Tibial nerve (tissue), 4 donors: ENCODE measurements around the gene SMPD1. TPM values are rescaled to one million over a fixed set of nuclear protein-coding genes. Genes with fewer than 3 reads are reported as not detected.

Source experiments
- DNase-seq, 2 donors: peaks; one replicate each; pipeline ENCODE4 v3.0.0-alpha.2; 2019; ENCODE audit warnings: low spot score in 2 of 2
- H3K27ac ChIP-seq, 4 donors: fragments of 200-600 bp; sonication (generic) in 3 of 4; one replicate each; pipeline ENCODE4 v1.5.1; 2017 to 2019; ENCODE audit warnings: mild to moderate bottlenecking in 1 of 4
- H3K27me3 ChIP-seq, 2 donors: fragments of 200-600 bp; sonication (generic) in 1 of 2; one replicate each; pipeline versions ENCODE4 v1.5.1 to v1.6.0; 2017 to 2019
- H3K36me3 ChIP-seq, 3 donors: fragments of 200-600 bp; sonication (generic); one replicate each; pipeline ENCODE4 v1.5.1; 2018 to 2019
- H3K4me1 ChIP-seq, 4 donors: fragments of 200-600 bp; sonication (generic) in 3 of 4; one replicate each; pipeline ENCODE4 v1.5.1; 2017 to 2019
- H3K4me3 ChIP-seq, 4 donors: fragments of 200-600 bp; sonication (generic) in 3 of 4; one replicate each; pipeline ENCODE4 v1.5.1; 2017 to 2019; ENCODE audit warnings: mild to moderate bottlenecking in 1 of 4, moderate library complexity in 1 of 4
- H3K9me3 ChIP-seq, 4 donors: fragments of 200-600 bp; sonication (generic) in 3 of 4; one replicate each; pipeline ENCODE4 v1.5.1; 2017 to 2019
- CTCF ChIP-seq, 5 experiments: fragments of 200-600 bp in 3 of 5; fragments of 450-650 bp in 2 of 5; sonication (generic) in 3 of 5; IDR thresholded peaks; one replicate each; pipeline ENCODE4 v1.5.1; 2016 to 2019; ENCODE audit warnings: antibody characterized with exemption in 5 of 5, mild to moderate bottlenecking in 3 of 5, moderate library complexity in 2 of 5
- EP300 ChIP-seq, 2 donors: sonication (generic); formaldehyde crosslinking; IDR thresholded peaks; one replicate each; pipeline ENCODE4 v1.6.1; 2017; ENCODE audit warnings: antibody characterized with exemption in 2 of 2, mild to moderate bottlenecking in 1 of 2
- POLR2A ChIP-seq, 2 donors: fragments of 450-650 bp; IDR thresholded peaks; one replicate each; pipeline ENCODE4 v1.6.1; 2017; ENCODE audit warnings: antibody characterized with exemption in 2 of 2, mild to moderate bottlenecking in 2 of 2, moderate library complexity in 2 of 2
- WGBS, 2 donors: methylation state at CpG; one replicate each; pipeline ENCODE4 v1.1.5; 2018; 5-methylcytosine and 5-hydroxymethylcytosine counted together
- total RNA-seq, 4 donors: library from RNA; depleted of rRNA; stranded (reverse); fragments of >200 nt; gene quantifications; one replicate each; pipeline ENCODE4 v1.1.0, GENCODE V29; 2016

The SMPD1 gene
- total RNA-seq, 4 donors from 2014 or later = 23.1 to 39.8 (median 30.3) TPM

GRCh38 chr11:6402061-6402470 lies 11.8 kb downstream of the SMPD1 start:
- TF ChIP-seq EP300 (IDR thresholded peaks at IDR 0.05) = no peak
- no peak for TF ChIP-seq POLR2A (IDR thresholded peaks at IDR 0.05)
- no peak for TF ChIP-seq CTCF (IDR thresholded peaks at IDR 0.05)
- Histone ChIP-seq H3K9me3 (no peaks in the 10 kb centered on the region), H3K27me3 (no peaks in the 10 kb centered on the region), H3K4me3 (no peak overlapping the region), H3K4me1 (peaks cover 0 to 16% (median 10%) of the 10 kb centered on the region in 4 donors), H3K36me3 (peaks cover 0 to 83% (median 8%) of the 10 kb centered on the region in 3 donors), H3K27ac (peak overlapping the region in 1 of 4 donors; percentile 26)
- WGBS, 2 donors = 89 to 90% methylated on average over 12 of the region's 12 CpGs
- no peak for DNase-seq

GRCh38 chr11:6402561-6402981 lies 12.3 kb downstream of the SMPD1 start:
- Histone ChIP-seq H3K27me3 (no peaks in the 10 kb centered on the region), H3K4me1 (peaks cover 0 to 15% (median 10%) of the 10 kb centered on the region in 4 donors), H3K27ac (peak overlapping the region in 1 of 4 donors; percentile 67), H3K4me3 (no peak overlapping the region), H3K36me3 (peaks cover 0 to 78% (median 8%) of the 10 kb centered on the region in 3 donors), H3K9me3 (no peaks in the 10 kb centered on the region)
- DNase-seq = no peak
- TF ChIP-seq CTCF (IDR thresholded peaks at IDR 0.05) (no peak), POLR2A (IDR thresholded peaks at IDR 0.05) (no peak), EP300 (IDR thresholded peaks at IDR 0.05) (no peak)
- 73 to 84% methylated on average over 7 of the region's 7 CpGs for WGBS, 2 donors

- WGBS, 2 donors = 83 to 88% methylated on average over 4 to 8 of the region's 8 CpGs
- no peaks in the 10 kb centered on the region for H3K9me3 ChIP-seq
- no peak overlapping the region for H3K4me3 ChIP-seq
- H3K4me1 ChIP-seq = peaks cover 0 to 11% (median 10%) of the 10 kb centered on the region in 4 donors
- TF ChIP-seq POLR2A (IDR thresholded peaks at IDR 0.05) (no peak), EP300 (IDR thresholded peaks at IDR 0.05) (no peak), CTCF (IDR thresholded peaks at IDR 0.05) (no peak)
- H3K27ac ChIP-seq = peak overlapping the region in 1 of 4 donors; percentile 67
- DNase-seq = no peak
- H3K36me3 ChIP-seq = peaks cover 0 to 70% (median 5%) of the 10 kb centered on the region in 3 donors
- no peaks in the 10 kb centered on the region for H3K27me3 ChIP-seq
Measured at GRCh38 chr11:6403539-6403938, 13.3 kb downstream of the SMPD1 start.

- Histone ChIP-seq H3K4me3 (no peak overlapping the region), H3K27ac (peak overlapping the region in 2 of 4 donors; percentile 2 to 28), H3K36me3 (peaks cover 0 to 68% (median 5%) of the 10 kb centered on the region in 3 donors), H3K9me3 (no peaks in the 10 kb centered on the region), H3K27me3 (no peaks in the 10 kb centered on the region), H3K4me1 (peaks cover 0 to 11% (median 10%) of the 10 kb centered on the region in 4 donors)
- TF ChIP-seq EP300 (IDR thresholded peaks at IDR 0.05) (no peak), POLR2A (IDR thresholded peaks at IDR 0.05) (no peak), CTCF (IDR thresholded peaks at IDR 0.05) (no peak)
- no peak for DNase-seq
- 67 to 73% methylated on average over 16 of the region's 16 CpGs for WGBS, 2 donors
Measured at GRCh38 chr11:6404342-6405051, 14.2 kb downstream of the SMPD1 start.

GRCh38 chr11:6405052-6405667 lies 14.9 kb downstream of the SMPD1 start:
- no peak overlapping the region for H3K4me3 ChIP-seq
- peaks cover 0 to 11% (median 10%) of the 10 kb centered on the region in 4 donors for H3K4me1 ChIP-seq
- DNase-seq = no peak
- no peaks in the 10 kb centered on the region for H3K27me3 ChIP-seq
- no peak for TF ChIP-seq CTCF (IDR thresholded peaks at IDR 0.05)
- TF ChIP-seq POLR2A (IDR thresholded peaks at IDR 0.05) = no peak
- TF ChIP-seq EP300 (IDR thresholded peaks at IDR 0.05) = no peak
- H3K27ac ChIP-seq = peak overlapping the region in 2 of 4 donors; percentile 2 to 28
- WGBS, 2 donors = 53 to 77% methylated on average over 5 to 11 of the region's 13 CpGs
- H3K9me3 ChIP-seq = no peaks in the 10 kb centered on the region
- peaks cover 0 to 68% (median under 1%) of the 10 kb centered on the region in 3 donors for H3K36me3 ChIP-seq
